ENCODE measurements around the gene POLDIP3.
"Not testable (repeated sequence)": the region's sequence is repeated elsewhere in the genome, so short reads cannot be mapped to it uniquely, and the experiment has no call there.

POLDIP3 gene

GRCh38 chr22:42617155-42617983 is 2.7 kb upstream of the POLDIP3 start:
- H3K4me3 ChIP-seq (ENCODE audit: low read depth, low read length) = no peak overlapping the region
- TF ChIP-seq, protein P1, sequence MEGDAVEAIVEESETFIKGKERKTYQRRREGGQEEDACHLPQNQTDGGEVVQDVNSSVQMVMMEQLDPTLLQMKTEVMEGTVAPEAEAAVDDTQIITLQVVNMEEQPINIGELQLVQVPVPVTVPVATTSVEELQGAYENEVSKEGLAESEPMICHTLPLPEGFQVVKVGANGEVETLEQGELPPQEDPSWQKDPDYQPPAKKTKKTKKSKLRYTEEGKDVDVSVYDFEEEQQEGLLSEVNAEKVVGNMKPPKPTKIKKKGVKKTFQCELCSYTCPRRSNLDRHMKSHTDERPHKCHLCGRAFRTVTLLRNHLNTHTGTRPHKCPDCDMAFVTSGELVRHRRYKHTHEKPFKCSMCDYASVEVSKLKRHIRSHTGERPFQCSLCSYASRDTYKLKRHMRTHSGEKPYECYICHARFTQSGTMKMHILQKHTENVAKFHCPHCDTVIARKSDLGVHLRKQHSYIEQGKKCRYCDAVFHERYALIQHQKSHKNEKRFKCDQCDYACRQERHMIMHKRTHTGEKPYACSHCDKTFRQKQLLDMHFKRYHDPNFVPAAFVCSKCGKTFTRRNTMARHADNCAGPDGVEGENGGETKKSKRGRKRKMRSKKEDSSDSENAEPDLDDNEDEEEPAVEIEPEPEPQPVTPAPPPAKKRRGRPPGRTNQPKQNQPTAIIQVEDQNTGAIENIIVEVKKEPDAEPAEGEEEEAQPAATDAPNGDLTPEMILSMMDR (IDR thresholded peaks at IDR 0.05; ENCODE audit: low read depth, low read length, missing control alignments) = no peak
- no peak for DNase-seq (ENCODE audit: low read depth)

DNA sequence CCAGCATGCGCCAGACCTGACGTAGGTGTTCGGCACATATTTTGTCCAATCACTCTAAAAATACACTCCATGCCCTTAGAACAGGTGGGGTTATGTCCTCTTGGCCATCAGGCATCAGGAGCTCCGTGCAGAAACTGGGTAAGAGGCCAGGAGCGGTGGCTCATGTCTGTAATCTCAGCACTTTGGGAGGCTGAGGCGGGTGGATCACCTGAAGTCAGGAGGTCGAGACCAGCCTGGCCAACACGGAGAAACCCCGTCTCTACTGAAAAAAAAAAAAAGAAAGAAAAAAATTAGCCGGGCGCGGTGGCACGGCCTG is 1.1 kb upstream of the POLDIP3 start:
- not testable (repeated sequence) for H3K4me3 ChIP-seq (ENCODE audit: low read depth, low read length); DNase-seq (ENCODE audit: low read depth)

GRCh38 chr22:42615092-42615859 is 593 bp upstream of the POLDIP3 start:
- DNase-seq (ENCODE audit: low read depth) = peak; percentile 99
- H3K4me3 ChIP-seq (ENCODE audit: low read depth, low read length) = no peak overlapping the region; the same call in 1 of the 2 replicates
- TF ChIP-seq, protein P1 (IDR thresholded peaks at IDR 0.05; ENCODE audit: low read depth, low read length, missing control alignments) = no peak

- no peak for DNase-seq (ENCODE audit: low read depth)
- H3K4me3 ChIP-seq (ENCODE audit: low read depth, low read length) = peak overlapping the region; percentile 92
- TF ChIP-seq, protein P1 (IDR thresholded peaks at IDR 0.05; ENCODE audit: low read depth, low read length, missing control alignments) = no peak
Measured at GRCh38 chr22:42613872-42614301, 796 bp downstream of the POLDIP3 start.

DNA sequence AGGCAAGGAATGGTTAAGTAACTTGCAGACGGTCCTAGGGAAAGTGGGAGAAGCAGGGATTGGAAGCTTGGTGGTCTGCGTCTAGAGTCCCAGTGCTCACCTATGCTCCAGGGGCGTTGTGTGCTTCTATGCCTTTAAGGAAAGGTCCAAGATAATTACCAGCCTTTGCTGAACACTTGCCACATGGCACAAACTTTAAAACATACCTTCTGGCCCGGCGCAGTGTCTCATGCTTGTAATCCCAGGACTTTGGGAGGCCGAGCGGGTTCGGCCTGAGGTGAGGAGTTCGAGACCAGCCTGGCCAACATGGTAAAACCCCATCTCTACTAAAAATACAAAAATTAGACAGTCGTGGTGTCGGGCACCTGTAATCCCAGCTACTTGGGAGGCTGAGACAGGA is 2.3 kb downstream of the POLDIP3 start:
- TF ChIP-seq, protein P1 (IDR thresholded peaks at IDR 0.05; ENCODE audit: low read depth, low read length, missing control alignments) = no peak
- no peak overlapping the region for H3K4me3 ChIP-seq (ENCODE audit: low read depth, low read length)
- no peak for DNase-seq (ENCODE audit: low read depth)

- no peak for DNase-seq (ENCODE audit: low read depth)
- TF ChIP-seq, protein P1 (IDR thresholded peaks at IDR 0.05; ENCODE audit: low read depth, low read length, missing control alignments) = no peak
- no peak overlapping the region for H3K4me3 ChIP-seq (ENCODE audit: low read depth, low read length)
Measured at GRCh38 chr22:42611051-42611450, 3.6 kb downstream of the POLDIP3 start.

DNA sequence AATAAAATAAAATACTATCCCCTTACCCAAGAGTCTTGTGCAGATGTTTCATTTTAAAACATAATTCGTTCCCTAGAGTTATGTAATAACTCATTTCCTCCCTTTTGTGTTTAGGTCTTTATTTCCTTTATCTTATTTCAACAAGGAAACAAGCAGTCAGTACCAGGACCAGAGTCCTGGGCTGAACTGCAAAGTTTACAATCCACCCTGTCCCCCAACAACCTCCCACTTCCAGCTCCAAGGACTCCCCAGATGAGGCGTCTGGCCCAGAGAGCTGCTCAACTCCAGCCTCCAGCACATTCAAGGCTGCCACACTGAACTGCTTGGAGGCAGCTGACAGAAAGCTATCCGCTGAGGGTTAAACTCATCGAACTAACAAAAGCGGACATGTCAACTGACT is 4.5 kb downstream of the POLDIP3 start:
- H3K4me3 ChIP-seq (ENCODE audit: low read depth, low read length) = no peak overlapping the region
- no peak for DNase-seq (ENCODE audit: low read depth)
- TF ChIP-seq, protein P1 (IDR thresholded peaks at IDR 0.05; ENCODE audit: low read depth, low read length, missing control alignments) = no peak
